ENCODE data around the gene TEAD4. TPM values are rescaled to one million over a fixed set of nuclear protein-coding genes. Genes with fewer than 3 reads are reported as not detected.

The TEAD4 gene
- total and polyA plus RNA-seq, 4 donors = 0.79 to 3.8 (median 2.8) TPM

GRCh38 chr12:3086729-3087323, 127.6 kb downstream of the TEAD4 start:
- 53% methylated on average over 9 of the region's 9 CpGs for WGBS
- no peaks in the 10 kb centered on the region for H3K9me3 ChIP-seq (ENCODE audit: control insufficient read depth in 4 of 4, low read length in 3 of 4)
- H3K4me3 ChIP-seq (ENCODE audit: low read depth in 1 of 3, low read length in 3 of 3) = peak overlapping the region in 2 of 3 donors; percentile 23 to 26
- H3K36me3 ChIP-seq (ENCODE audit: control insufficient read depth in 4 of 4, insufficient read depth in 3 of 4, low read depth in 1 of 4, low read length in 3 of 4) = peaks cover 0 to 2% (median 0%) of the 10 kb centered on the region in 4 donors
- H3K27ac ChIP-seq (ENCODE audit: low read depth in 1 of 2, low read length in 2 of 2) = peak overlapping the region; percentile 85 to 97
- H3K9ac ChIP-seq (ENCODE audit: low read depth in 1 of 2, low read length in 2 of 2) = peak overlapping the region in 1 of 2 donors; percentile 88
- no peaks in the 10 kb centered on the region for H3K27me3 ChIP-seq (ENCODE audit: control insufficient read depth in 4 of 4, insufficient read depth in 4 of 4, low read length in 3 of 4)
- H3K4me1 ChIP-seq (ENCODE audit: control insufficient read depth in 4 of 4, insufficient read depth in 4 of 4, low read length in 3 of 4) = peaks cover 20 to 83% (median 67%) of the 10 kb centered on the region in 4 donors
- no peak for DNase-seq (ENCODE audit: low spot score)
- peak; percentile 21 for TF ChIP-seq NR2F2 (IDR thresholded peaks at IDR 0.05)
- peak in 1 of 2 donors; percentile 40 for TF ChIP-seq RAD21 (IDR thresholded peaks at IDR 0.05)
- no peak for TF ChIP-seq REST (IDR thresholded peaks at IDR 0.05)
- peak; percentile 98 to 100 for TF ChIP-seq RXRA (IDR thresholded peaks at IDR 0.05)
- no peak for TF ChIP-seq FOXA1 (IDR thresholded peaks at IDR 0.05)
- TF ChIP-seq YY1 (IDR thresholded peaks at IDR 0.05) = peak; percentile 37
- TF ChIP-seq GABPA (IDR thresholded peaks at IDR 0.05 in 1 of 2, conservative IDR thresholded peaks at IDR 0.05 in 1 of 2) = no peak
- peak in 1 of 2 donors; percentile 20 for TF ChIP-seq JUND (IDR thresholded peaks at IDR 0.05)
- TF ChIP-seq HNF4A (conservative IDR thresholded peaks at IDR 0.05) = peak; percentile 86 to 93
- peak; percentile 95 for TF ChIP-seq SP1 (IDR thresholded peaks at IDR 0.05)
- TF ChIP-seq CTCF (IDR thresholded peaks at IDR 0.05; ENCODE audit: low read depth, low read length, missing input control) = no peak
- no peak for TF ChIP-seq FOXA2 (IDR thresholded peaks at IDR 0.05)
- no peak for TF ChIP-seq TAF1 (conservative IDR thresholded peaks at IDR 0.05)
- peak; percentile 31 for TF ChIP-seq ZBTB33 (IDR thresholded peaks at IDR 0.05)
- peak; percentile 59 for TF ChIP-seq MAX (IDR thresholded peaks at IDR 0.05)
- peak in 1 of 2 donors; percentile 9 for TF ChIP-seq EGR1 (IDR thresholded peaks at IDR 0.05; ENCODE audit: low read depth in 2 of 2)
- TF ChIP-seq ATF3 (IDR thresholded peaks at IDR 0.05) = peak; percentile 45
- TF ChIP-seq HNF4G (IDR thresholded peaks at IDR 0.05) = peak; percentile 77

All from liver (tissue), 9 donors.